GM12873 (cell line): ENCODE measurements around the gene ADAM12.

Experiments used
- TF ChIP-seq, protein P1 (sequence below): IDR thresholded peaks from 2 replicates; pipeline ENCODE4 v1.5.1; 2012; ENCODE audit warnings: low read depth, mild to moderate bottlenecking, moderate library complexity, low read length, control low read depth; ENCODE audit not compliant: insufficient read depth; ENCODE audit errors: missing control alignments

The ADAM12 gene

DNA sequence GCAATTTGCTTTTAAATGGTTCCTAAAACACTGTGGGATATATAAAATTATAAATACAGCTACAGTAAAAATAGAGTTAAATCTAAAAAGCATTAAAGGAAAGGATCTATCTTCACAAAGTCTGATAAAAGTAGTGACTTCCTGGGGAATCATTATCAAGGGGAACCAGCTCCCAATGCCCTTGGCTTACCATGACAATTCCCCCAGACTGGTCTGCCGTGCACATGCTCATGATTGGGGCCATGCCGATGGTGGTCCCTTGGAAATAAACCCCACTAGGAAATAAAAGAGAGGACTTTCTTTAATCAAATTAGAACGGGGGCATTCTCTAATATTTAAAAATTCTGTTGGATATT, 290.1 kb downstream of the ADAM12 start:
- TF ChIP-seq, protein P1, sequence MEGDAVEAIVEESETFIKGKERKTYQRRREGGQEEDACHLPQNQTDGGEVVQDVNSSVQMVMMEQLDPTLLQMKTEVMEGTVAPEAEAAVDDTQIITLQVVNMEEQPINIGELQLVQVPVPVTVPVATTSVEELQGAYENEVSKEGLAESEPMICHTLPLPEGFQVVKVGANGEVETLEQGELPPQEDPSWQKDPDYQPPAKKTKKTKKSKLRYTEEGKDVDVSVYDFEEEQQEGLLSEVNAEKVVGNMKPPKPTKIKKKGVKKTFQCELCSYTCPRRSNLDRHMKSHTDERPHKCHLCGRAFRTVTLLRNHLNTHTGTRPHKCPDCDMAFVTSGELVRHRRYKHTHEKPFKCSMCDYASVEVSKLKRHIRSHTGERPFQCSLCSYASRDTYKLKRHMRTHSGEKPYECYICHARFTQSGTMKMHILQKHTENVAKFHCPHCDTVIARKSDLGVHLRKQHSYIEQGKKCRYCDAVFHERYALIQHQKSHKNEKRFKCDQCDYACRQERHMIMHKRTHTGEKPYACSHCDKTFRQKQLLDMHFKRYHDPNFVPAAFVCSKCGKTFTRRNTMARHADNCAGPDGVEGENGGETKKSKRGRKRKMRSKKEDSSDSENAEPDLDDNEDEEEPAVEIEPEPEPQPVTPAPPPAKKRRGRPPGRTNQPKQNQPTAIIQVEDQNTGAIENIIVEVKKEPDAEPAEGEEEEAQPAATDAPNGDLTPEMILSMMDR, result no peak

DNA sequence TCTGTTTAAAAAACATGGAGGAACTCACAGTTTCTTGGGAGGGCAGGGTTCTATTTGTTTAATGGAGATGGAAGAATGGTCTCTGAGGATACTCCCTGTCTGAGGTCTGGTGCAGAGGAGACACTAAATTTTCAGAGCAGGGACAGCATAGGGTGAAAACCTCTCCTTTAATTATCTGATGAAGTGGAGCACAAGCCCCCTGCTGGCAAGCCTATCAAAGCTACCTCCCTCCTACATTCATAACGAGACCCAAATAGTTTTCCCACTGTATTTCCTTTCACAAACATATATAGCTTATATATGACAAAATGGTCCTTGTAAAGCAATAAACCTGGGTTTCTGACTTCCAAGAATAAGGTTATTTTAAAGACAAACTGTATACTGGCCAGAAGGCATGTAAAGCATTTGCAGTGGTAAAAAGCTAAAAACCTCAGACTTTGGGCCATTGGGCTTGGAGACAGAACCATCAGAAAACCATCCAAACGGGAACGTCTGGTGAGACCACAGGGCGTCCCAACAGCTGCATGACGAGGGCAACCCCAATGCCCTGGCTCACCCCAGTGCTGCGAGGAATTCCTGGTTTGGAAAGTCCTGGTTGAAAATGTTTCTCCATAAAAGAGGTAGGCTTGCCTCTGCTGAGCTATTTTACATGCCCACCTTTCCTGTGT, 290.6 kb downstream of the ADAM12 start:
- TF ChIP-seq, protein P1, result peak; percentile 37

DNA sequence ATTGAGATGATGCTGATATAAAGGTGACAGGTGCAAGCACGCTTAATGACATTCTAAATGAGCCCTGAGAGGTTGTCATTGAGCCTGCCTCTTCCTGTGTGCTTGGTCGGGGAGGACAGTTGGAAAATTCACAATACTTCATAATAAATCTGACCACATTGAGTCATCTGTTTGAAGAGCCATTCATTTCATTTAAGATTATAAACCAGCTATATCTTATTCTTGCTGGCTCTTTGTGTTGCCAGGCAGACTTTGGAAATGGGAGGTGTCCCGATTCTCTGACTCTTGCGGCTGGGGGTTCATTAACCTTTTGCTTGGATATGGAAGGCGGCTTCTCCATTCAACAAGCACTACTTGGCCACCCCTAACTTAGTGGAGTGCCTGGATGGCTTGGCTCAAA, 293.7 kb downstream of the ADAM12 start:
- TF ChIP-seq, protein P1, result no peak

DNA sequence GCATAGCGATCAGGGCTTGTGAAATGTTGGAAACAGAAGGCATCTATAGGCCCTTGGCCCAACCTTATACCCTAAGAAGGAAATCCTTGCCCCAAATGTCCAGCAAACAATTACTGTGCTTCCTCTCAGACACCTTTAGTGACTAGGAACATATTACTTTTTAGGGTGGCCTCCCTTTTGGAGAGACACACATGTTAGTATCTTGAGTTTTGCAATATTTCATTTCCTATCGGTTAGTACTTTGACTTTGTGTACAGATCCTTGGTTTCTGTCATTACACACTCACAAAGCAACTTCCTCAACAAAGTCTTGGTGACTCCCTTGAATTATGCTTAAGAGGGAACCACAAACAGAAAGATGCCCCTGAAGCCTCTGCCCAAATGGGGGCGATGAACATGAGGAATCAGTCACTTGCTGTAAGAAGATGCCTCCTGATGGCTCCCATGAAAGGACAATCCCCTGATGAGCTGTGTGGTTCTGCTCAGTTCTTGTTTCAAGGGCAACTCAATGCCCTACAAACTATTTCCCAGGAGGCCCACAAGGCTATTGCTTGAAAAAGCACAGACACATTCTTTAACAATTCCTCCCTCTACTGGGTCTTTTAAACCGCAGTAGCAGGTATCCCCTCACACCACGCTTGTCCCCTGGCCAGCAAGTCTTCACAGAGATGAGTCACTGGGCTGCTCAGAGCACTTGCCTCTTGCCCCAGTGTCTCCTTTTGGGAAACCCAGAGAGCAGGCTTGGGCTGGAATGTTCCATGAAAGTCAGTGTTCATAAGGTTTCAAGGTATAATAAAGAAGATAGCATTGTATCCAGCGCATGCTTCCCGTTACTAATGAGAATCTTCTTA, 295.7 kb downstream of the ADAM12 start:
- TF ChIP-seq, protein P1, result no peak

DNA sequence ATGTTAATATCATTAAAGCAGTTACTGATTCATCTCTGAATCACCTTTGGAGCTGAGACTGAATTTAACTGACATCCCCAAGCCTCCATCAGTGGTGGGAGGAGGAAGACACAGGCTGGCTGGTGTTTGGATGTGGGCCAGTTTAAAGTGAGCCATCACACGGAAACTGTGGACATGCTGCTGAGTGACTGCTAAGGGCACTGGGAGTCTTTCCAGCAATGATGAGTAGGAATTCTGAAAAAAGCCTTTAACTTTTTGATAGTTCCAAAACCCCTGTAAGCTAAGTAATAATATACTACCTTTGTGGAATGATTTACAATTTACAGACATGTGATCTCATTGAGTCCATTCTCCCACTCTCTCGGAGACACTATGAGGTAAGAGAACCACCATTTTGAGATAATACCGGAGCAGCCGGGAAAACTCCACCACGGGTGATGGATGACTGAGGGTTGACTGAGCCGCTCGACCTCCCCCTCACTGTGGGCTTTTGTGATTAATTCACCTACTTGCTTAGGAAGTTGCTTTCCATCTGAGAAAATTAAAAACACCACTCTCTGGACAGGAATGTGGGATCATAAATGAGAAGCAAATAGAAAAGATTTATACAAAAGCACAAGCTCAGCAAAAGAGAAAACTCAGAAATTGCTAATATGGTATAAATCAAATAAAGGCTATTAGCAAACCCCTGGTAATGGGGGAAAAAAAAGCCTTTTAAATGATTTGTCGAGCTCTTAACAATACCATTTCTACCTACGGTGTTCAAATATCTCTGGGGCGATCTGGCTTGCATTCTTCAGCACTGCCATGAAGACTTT, 297.2 kb downstream of the ADAM12 start:
- TF ChIP-seq, protein P1, result no peak

DNA sequence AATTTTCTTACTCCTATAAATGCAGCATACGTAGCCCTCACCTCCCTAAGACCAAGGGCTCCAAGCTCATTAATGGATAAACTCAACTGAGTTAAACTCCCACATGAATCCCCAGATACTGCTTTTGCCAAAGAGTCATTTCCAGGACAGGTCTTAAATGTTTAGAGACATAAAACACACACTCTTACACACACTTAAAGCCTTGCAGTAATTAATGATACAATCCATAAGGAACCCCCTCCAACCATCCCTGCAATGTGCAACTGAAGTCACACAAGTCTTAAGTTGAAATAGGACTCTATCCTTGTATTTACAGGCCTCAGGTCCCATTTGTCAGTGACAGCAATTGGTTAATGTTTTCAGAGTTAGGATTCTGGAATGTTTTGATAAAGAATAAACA, 297.8 kb downstream of the ADAM12 start:
- TF ChIP-seq, protein P1, result no peak
